HG03159 (cell line): ENCODE measurements around the gene GATA5.

Experiments
- ATAC-seq: cut with Tn5 transposase; IDR thresholded peaks from one replicate; pipeline ENCODE4 v1.9.1; 2021; ENCODE audit warnings: mild to moderate bottlenecking, moderate library complexity; ENCODE audit not compliant: unreplicated experiment

Gene GATA5

GRCh38 chr20:62418709-62419487 lies 56.9 kb downstream of the GATA5 start:
- ATAC-seq: no peak

DNA sequence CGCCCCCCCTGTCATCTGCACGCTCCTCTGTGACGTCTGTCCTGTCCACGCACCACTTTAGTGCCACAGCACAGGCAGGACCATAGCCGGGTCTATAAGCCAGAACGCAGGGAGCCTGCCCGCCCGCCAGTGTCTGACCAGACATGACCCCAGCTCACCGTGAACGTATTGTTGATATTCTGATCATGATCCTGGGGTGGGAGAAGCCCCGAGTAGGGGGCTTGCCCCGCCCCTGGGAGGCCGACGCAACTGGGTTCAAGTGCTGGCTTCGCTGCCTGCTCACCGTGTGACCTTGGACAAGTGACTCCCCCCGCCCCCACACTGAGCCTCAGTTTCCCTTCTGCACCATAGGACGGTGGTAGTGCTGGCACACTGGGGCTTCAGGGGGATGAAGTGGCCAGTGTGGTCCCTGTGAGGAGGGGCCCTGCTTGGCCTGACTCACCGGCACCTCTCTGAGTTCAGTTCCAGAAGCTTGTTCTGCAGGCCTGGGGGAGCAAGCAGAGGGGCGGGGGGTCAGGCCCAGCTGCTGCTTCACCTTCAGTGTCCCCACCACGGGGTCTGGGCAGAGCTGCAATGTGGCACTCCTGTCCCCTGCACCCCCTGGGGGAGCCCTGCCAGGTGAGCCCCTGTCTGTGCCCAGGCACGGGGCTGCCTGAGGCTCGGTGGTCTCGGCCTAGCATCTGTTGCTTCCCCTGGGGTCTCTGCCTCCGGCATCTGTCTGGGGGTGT lies 57.6 kb downstream of the GATA5 start:
- no peak for ATAC-seq

GRCh38 chr20:62416651-62417637 lies 58.9 kb downstream of the GATA5 start:
- ATAC-seq: no peak

- ATAC-seq: no peak
Observed at GRCh38 chr20:62415354-62416111, 60.3 kb downstream of the GATA5 start.

GRCh38 chr20:62413896-62414481 lies 61.8 kb downstream of the GATA5 start:
- ATAC-seq: no peak
